ENCODE results near the gene ADD1.
"Not testable (repeated sequence)": the region's sequence is repeated elsewhere in the genome, so short reads cannot be mapped to it uniquely, and the experiment has no call there.

Gene ADD1

GRCh38 chr4:2898001-2898400 is 54.4 kb downstream of the ADD1 start:
- no peak for DNase-seq

GRCh38 chr4:2900741-2901140 is 57.1 kb downstream of the ADD1 start:
- no peak for DNase-seq

- DNase-seq, result no peak
Observed at GRCh38 chr4:2901186-2901585, 57.5 kb downstream of the ADD1 start.

- DNase-seq, result no peak
Observed at GRCh38 chr4:2902126-2902525, 58.5 kb downstream of the ADD1 start.

GRCh38 chr4:2905544-2905943 is 61.9 kb downstream of the ADD1 start:
- no peak for DNase-seq

GRCh38 chr4:2906218-2906617 is 62.6 kb downstream of the ADD1 start:
- DNase-seq, result no peak

- no peak for DNase-seq
Observed at GRCh38 chr4:2907226-2907625, 63.6 kb downstream of the ADD1 start.

- DNase-seq, result no peak
Observed at GRCh38 chr4:2907706-2908293, 64.2 kb downstream of the ADD1 start.

GRCh38 chr4:2908686-2909085 is 65.0 kb downstream of the ADD1 start:
- DNase-seq, result no peak

- DNase-seq, result no peak
Observed at GRCh38 chr4:2909583-2909982, 65.9 kb downstream of the ADD1 start.

GRCh38 chr4:2910409-2910808 is 66.8 kb downstream of the ADD1 start:
- no peak for DNase-seq

GRCh38 chr4:2911868-2912267 is 68.2 kb downstream of the ADD1 start:
- DNase-seq, result no peak

GRCh38 chr4:2913168-2913567 is 69.5 kb downstream of the ADD1 start:
- no peak for DNase-seq

GRCh38 chr4:2914256-2915126 is 70.8 kb downstream of the ADD1 start:
- DNase-seq, result no peak

- no peak for DNase-seq
Observed at GRCh38 chr4:2915789-2916188, 72.1 kb downstream of the ADD1 start.

GRCh38 chr4:2916696-2917095 is 73.1 kb downstream of the ADD1 start:
- not testable (repeated sequence) for DNase-seq

- DNase-seq, result not testable (repeated sequence)
Observed at GRCh38 chr4:2918300-2918699, 74.7 kb downstream of the ADD1 start.

- not testable (repeated sequence) for DNase-seq
Observed at GRCh38 chr4:2918714-2919113, 75.1 kb downstream of the ADD1 start.

GRCh38 chr4:2922453-2923101 is 78.9 kb downstream of the ADD1 start:
- DNase-seq, result not testable (repeated sequence)

- no peak for DNase-seq
Observed at GRCh38 chr4:2923141-2923551, 79.5 kb downstream of the ADD1 start.

GRCh38 chr4:2923668-2924173 is 80.1 kb downstream of the ADD1 start:
- DNase-seq, result no peak

GRCh38 chr4:2924286-2924685 is 80.6 kb downstream of the ADD1 start:
- DNase-seq, result no peak

GRCh38 chr4:2924765-2925301 is 81.2 kb downstream of the ADD1 start:
- no peak for DNase-seq
